Esophagus muscularis mucosa (tissue), 3 donors: ENCODE results near the gene FOXN3.

ENCODE experiments used
- POLR2A ChIP-seq: fragments of 450-650 bp; IDR thresholded peaks from one replicate; pipeline ENCODE4 v1.6.1; 2017; ENCODE audit warnings: antibody characterized with exemption, moderate library complexity, mild to moderate bottlenecking, low read depth
- TF ChIP-seq, protein P1 (sequence below), 3 experiments: fragments of 200-600 bp in 2 of 3; fragments of 450-650 bp in 1 of 3; sonication (generic) in 2 of 3; IDR thresholded peaks; one replicate each; pipeline ENCODE4 v1.5.1; 2017 to 2019; ENCODE audit warnings: antibody characterized with exemption in 3 of 3, mild to moderate bottlenecking in 2 of 3, moderate library complexity in 1 of 3

- TF ChIP-seq POLR2A = no peak
- TF ChIP-seq, protein P1, sequence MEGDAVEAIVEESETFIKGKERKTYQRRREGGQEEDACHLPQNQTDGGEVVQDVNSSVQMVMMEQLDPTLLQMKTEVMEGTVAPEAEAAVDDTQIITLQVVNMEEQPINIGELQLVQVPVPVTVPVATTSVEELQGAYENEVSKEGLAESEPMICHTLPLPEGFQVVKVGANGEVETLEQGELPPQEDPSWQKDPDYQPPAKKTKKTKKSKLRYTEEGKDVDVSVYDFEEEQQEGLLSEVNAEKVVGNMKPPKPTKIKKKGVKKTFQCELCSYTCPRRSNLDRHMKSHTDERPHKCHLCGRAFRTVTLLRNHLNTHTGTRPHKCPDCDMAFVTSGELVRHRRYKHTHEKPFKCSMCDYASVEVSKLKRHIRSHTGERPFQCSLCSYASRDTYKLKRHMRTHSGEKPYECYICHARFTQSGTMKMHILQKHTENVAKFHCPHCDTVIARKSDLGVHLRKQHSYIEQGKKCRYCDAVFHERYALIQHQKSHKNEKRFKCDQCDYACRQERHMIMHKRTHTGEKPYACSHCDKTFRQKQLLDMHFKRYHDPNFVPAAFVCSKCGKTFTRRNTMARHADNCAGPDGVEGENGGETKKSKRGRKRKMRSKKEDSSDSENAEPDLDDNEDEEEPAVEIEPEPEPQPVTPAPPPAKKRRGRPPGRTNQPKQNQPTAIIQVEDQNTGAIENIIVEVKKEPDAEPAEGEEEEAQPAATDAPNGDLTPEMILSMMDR (IDR thresholded peaks at IDR 0.05) = no peak
These were observed 128.9 kb downstream of the FOXN3 start for GRCh38 chr14:89288114-89288513.
